Measurements from ENCODE around the gene PPOX.

The PPOX gene

DNA sequence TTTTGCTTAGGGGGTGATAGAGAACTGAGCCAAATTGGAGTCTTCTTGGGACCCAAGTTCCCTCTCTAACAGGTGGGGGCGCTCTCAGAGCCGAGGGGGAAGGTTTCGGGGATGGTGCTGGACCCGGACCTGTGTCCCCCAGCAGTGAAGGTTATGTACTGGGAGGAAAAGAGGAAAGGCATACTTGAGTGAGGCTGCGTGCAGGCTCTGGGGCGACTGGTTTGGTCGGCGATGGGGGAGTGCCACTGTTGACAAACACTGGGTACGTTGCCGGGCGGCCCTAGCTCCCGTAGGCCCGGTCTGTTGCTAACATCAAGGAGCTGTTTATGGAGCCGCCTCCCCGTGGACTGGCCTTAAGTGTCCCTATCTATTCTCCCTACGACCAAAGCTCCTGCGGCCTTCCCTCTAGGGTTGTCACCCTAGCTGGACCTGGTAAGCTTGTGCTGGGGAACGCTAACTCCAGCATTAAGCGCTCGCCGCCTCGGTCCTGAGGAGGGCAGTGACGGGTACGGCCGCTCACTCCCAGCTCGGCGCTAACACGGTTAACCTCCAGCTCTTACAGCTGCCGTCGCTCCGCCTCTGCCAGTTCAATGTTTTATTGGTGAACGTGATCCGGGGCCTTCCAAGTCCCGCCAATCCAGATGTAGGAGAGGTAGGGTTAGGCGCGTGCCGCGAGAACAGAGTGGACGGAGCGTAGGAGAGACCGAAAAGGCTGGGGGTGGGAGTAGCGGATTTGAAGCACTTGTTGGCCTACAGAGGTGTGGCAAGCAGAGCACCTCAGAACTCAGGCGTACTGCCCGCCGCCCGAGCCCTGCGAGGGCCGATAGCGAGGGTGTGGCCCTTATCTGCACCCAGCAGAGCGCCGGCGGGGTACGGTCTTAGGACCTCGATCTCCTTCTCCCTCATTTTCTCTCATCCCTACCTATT is at the start of gene PPOX:
PPOX (plus strand) TSS at position 685 of the 927 bp plus-strand sequence. CDS start 422 bp downstream, outside the sequence.
- peak; percentile 87 for DNase-seq (ENCODE audit: low spot score)

- peak; percentile 71 for DNase-seq (ENCODE audit: low spot score)
Observed at GRCh38 chr1:161117759-161118581, 48.3 kb upstream of the PPOX start, which contains the start of the genes NIT1 and PFDN2. Gene NIT1, plus strand, starts transcription at chr1:161118105. Its CDS starts 72 bp downstream, at chr1:161118177. Gene PFDN2, minus strand, starts transcription at chr1:161118037. Its CDS starts 11 bp downstream, at chr1:161118026.

GRCh38 chr1:161119092-161119903 is 46.9 kb upstream of the PPOX start:
- DNase-seq (ENCODE audit: low spot score) = no peak

- DNase-seq (ENCODE audit: low spot score) = no peak
Observed at GRCh38 chr1:161121042-161121650, 45.1 kb upstream of the PPOX start.

- no peak for DNase-seq (ENCODE audit: low spot score)
Observed at GRCh38 chr1:161121834-161122233, 44.4 kb upstream of the PPOX start.

GRCh38 chr1:161122967-161123366 is 43.3 kb upstream of the PPOX start:
- DNase-seq (ENCODE audit: low spot score) = no peak

- DNase-seq (ENCODE audit: low spot score) = no peak
Observed at GRCh38 chr1:161127649-161128048, 38.6 kb upstream of the PPOX start.

- DNase-seq (ENCODE audit: low spot score) = no peak
Observed at GRCh38 chr1:161128591-161129420, 37.4 kb upstream of the PPOX start.

DNA sequence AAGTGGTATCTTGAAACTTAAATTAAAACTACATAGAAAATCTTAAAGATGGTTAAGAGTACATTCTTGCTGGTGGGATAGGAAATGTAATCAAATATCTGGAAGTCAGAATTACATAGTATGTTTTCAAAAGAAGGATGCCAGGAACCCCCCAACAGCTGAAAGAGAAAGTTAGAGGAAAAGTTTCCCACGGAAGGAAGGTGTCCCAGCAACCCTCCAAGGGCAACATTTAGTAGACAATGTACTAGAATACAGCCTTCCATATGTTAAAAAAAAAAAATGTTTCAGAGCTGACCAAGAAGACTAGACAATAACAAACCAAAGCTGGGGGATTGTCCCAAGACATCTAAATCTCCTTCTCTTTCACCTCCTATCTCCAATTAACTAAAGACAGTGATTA is 36.0 kb upstream of the PPOX start:
- DNase-seq (ENCODE audit: low spot score) = no peak

DNA sequence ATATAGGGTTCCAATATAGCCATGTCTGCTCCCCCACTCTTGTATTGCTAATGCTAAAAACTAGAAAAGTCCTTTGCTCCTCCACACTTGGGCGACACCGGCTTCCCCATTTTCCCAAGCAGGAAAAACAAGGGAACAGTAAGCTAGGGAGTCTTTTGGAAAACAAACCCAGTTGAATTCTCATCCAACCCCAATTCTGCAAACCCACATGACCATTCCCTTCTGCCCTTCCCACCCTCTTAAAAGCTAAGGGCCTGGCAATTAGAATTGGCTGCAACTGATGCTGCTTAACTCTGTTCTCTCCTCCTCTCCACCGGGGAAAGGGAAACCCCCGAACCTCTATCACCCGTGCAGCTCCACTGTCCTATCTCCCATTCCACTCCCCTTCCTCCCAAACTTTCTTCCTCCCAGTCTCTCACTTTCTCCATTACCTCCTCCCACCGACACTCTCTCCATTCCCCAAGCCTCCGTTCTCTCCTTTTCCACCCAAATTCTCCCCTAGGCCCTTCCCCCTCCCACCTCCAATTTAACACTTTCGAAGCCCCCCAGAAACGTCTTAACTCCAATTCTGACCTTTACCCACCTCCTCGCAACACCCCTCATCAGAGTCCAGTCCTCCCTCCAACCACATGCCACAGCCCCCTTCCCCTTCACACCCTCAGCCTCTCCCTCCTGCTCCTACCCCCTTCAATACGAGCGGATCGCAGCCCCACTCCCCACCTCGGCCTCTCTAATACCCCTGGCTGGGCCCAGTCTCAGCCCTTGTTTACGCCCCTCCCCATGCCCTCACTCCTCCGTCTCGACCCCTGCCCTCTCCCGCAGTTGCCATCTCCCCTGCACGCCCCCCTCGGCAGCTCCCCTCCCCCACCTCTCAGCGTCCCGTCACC is 34.5 kb upstream of the PPOX start:
- DNase-seq (ENCODE audit: low spot score) = peak; percentile 12

- peak; percentile 69 for DNase-seq (ENCODE audit: low spot score)
Observed at GRCh38 chr1:161132410-161133219, 33.6 kb upstream of the PPOX start, which contains the start of gene DEDD. Gene DEDD, minus strand, starts transcription at chr1:161132667. Its CDS starts 8,205 bp downstream, at chr1:161124462.

DNA sequence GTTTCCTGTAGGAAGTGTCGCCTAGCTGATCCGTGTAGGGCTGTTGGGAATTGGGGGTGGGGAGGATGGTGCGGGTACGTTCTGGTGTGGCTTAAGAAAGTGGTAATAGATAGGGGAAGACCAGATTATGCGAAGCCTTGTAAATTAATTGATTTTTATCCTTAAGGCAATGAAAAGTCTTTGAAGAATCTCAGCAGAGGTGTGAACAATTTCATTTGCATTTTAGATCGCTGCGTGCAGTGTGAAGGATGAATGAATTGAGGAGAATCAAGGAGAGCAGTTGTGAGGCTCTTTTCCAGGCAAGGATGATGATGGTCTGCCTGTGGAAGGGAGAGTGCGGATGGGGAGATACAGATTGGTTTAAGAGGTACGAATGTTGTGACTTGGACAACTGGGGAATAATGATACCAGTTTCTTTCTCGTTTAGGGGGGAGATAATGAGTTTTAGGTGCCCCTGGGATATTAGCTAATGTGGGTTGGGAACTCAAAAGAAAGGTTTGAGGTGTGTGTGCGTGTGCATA is 32.9 kb upstream of the PPOX start:
- DNase-seq (ENCODE audit: low spot score) = peak; percentile 17

DNA sequence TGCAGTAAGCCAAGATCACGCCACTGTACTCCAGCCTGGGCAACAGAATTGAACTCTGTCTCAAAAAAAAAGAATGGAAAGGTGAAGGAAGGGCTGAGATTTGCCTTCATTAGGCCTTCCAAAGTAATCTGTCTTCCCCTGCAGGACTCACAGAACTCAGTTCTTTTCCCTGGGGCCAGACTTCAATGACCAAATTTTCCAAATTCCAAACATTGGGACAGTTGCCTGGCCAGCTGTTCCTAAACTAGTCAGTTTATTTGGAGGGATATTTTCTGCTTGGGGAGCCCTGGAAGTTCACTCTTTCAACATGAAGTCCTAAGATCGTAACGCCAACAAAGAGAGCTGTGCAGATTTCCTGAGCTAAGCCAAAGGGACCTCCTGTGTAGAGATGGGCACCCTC is 28.3 kb upstream of the PPOX start:
- no peak for DNase-seq (ENCODE audit: low spot score)

DNA sequence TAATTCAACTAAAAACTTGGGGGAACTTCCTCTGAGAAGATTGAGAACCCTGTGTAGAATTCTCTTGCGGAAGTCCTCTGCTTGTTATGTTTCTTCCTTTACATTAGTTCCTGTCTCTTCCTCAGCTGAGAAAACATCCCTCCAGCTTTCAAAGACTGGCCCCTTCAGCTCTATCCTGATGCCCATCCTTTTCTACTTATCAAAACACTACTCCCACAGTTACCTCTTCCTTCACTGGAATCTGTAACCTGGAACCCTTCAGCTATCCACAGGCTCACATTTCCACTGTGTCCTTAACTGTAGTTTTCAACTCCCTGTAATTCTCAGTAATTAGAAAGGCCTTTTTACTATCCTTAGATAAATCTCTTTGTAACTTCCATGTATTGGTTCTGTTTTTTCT is 27.8 kb upstream of the PPOX start:
- no peak for DNase-seq (ENCODE audit: low spot score)

- DNase-seq (ENCODE audit: low spot score) = peak; percentile 37
Observed at GRCh38 chr1:161139766-161140165, 26.5 kb upstream of the PPOX start.

DNA sequence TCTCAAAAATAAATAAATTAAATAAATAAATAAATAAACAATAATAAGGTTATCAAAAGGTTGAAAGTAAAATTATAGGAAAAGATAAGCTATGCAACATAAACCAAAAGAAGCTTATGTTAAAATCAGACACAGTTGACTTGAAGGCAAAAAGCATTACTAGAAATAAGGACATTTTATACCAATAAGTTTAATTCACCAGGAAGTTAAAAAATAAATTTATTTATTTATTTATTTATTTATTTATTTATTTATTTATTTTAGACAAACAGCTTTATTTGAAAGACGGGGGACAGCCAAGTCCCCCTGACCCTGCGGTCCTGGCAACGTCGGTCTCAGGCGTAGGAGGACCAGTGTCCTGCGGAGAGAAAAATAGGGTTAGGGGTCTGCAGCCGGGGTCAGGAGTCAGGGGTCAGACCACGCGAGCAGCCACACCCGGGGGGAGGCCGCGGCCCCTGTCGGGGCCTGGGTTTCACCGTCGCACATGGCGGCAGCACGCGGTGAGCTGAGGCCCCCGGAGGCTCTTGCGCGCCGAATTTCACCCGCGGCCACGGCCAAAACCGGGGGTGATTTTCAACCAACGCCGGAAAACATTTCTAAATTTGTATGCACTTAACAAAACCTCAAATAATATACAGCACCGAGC is 25.3 kb upstream of the PPOX start:
- DNase-seq (ENCODE audit: low spot score) = no peak

DNA sequence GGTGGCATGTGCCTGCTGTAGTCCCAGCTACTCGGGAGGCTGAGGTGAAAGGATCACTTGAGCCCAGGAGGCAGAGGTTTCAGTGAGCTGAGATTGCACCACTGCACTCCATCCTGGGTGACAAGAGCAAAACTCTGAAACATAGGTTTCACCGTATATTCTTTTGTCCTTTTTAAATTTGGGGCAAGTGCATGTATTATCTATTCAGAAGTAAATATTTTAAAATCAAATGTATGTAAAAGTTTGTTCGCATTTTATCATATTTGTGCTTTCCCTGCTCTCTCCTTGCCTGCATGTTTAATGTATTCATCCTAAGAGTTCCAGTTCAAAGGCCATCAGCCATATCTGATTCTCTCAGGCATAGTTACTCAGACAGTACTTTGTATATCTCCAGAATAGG is 20.4 kb upstream of the PPOX start:
- no peak for DNase-seq (ENCODE audit: low spot score)

DNA sequence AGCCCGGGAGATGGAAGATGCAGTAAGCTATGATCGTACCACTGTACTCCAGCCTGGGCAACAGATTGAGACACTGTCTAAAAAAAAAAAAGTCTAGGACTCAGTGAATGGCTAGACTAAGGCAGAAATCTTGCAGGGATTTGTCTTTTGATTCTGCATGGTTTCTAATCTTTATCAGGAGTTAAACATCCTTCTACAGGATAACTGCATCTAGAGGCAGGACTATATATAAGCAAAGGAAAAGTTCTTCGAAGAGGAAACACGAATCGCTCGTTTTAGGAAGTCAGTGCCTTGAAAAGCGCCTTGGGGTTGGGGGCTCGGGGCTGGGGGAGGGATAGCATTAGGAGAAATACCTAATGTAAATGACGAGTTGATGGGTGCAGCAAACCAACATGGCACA is 13.1 kb upstream of the PPOX start:
- no peak for DNase-seq (ENCODE audit: low spot score)

All from HuH-7.5 (cell line).